Neural cell (in vitro differentiated cells): ENCODE data around the gene SLC38A9. TPM values are rescaled to one million over a fixed set of nuclear protein-coding genes. Genes with fewer than 3 reads are reported as not detected.

Experiments used
- H2AFZ ChIP-seq: fragments of 200-600, 300-800 bp; sonication (generic), shearing (Covaris generic); 2 replicates; pipeline ENCODE4 v1.6.0; 2014; ENCODE audit warnings: low read depth, mild to moderate bottlenecking, antibody characterized with exemption, low read length, moderate library complexity
- H3F3A ChIP-seq: fragments of 200-600 bp; shearing (Covaris generic); 2 replicates; pipeline ENCODE4 v1.6.1; 2016; ENCODE audit warnings: mild to moderate bottlenecking, moderate library complexity, mixed read lengths, antibody characterized with exemption, low read length; ENCODE audit not compliant: insufficient read depth, poor library complexity, severe bottlenecking
- H3K27ac ChIP-seq: fragments of 200-600, 300-800 bp; sonication (generic), shearing (Covaris generic); 2 replicates; pipeline ENCODE4 v1.5.1; 2014; ENCODE audit warnings: mild to moderate bottlenecking, low read length, moderate library complexity
- H3K27me3 ChIP-seq: fragments of 300-800, 200-600 bp; sonication (generic), shearing (Covaris generic); 2 replicates; pipeline ENCODE4 v1.6.0; 2014; ENCODE audit warnings: mild to moderate bottlenecking, low read depth, low read length, moderate library complexity; ENCODE audit not compliant: insufficient read depth
- H3K36me3 ChIP-seq: fragments of 300-800, 200-600 bp; sonication (generic), shearing (Covaris generic); 2 replicates; pipeline ENCODE4 v1.5.1; 2014; ENCODE audit warnings: mild to moderate bottlenecking, antibody characterized with exemption, low read length, moderate library complexity; ENCODE audit not compliant: insufficient read depth
- H3K4me2 ChIP-seq: fragments of 300-800, 200-600 bp; sonication (generic), shearing (Covaris generic); 2 replicates; pipeline ENCODE4 v1.6.0; 2014; ENCODE audit warnings: mild to moderate bottlenecking, low read length
- H3K4me3 ChIP-seq: fragments of 300-800, 200-600 bp; sonication (generic), shearing (Covaris generic); 2 replicates; pipeline ENCODE4 v1.5.1; 2014; ENCODE audit warnings: mild to moderate bottlenecking, low read length, moderate library complexity
- H3K79me2 ChIP-seq: fragments of 200-600 bp; shearing (Covaris generic); replicated peaks from 2 replicates; pipeline ENCODE4 v1.6.0; 2014; ENCODE audit warnings: mild to moderate bottlenecking, low read length, moderate library complexity; ENCODE audit not compliant: insufficient read depth
- H3K9ac ChIP-seq: fragments of 300-800, 200-600 bp; sonication (generic), shearing (Covaris generic); 2 replicates; pipeline ENCODE4 v1.6.1; 2016; ENCODE audit warnings: mild to moderate bottlenecking, low read length, mixed read lengths
- H3K9me2 ChIP-seq: fragments of 200-600 bp; shearing (Covaris generic); 2 replicates; pipeline ENCODE4 v1.6.1; 2016; ENCODE audit warnings: mild to moderate bottlenecking, low read length, mixed read lengths; ENCODE audit not compliant: insufficient read depth
- H3K9me3 ChIP-seq: fragments of 200-600, 300-800 bp; sonication (generic), shearing (Covaris generic); 2 replicates; pipeline ENCODE4 v1.6.1; 2016; ENCODE audit warnings: mild to moderate bottlenecking, mixed run types, low read length, moderate library complexity, mixed read lengths
- H4K20me1 ChIP-seq: fragments of 200-600 bp; shearing (Covaris generic); 2 replicates; pipeline ENCODE4 v1.6.1; 2016; ENCODE audit warnings: mild to moderate bottlenecking, mixed run types; ENCODE audit not compliant: insufficient read depth
- EP300 ChIP-seq: fragments of 450-650 bp; conservative IDR thresholded peaks from 2 replicates; pipeline ENCODE4 v1.6.1; 2014; ENCODE audit warnings: antibody characterized with exemption, mild to moderate bottlenecking, moderate library complexity; ENCODE audit not compliant: poor library complexity, severe bottlenecking
- EZH2 ChIP-seq: fragments of 200-600, 300-800 bp; shearing (Covaris generic), sonication (generic); IDR thresholded peaks from 2 replicates; pipeline ENCODE4 v1.6.1; 2014; ENCODE audit warnings: antibody characterized with exemption, low read length, borderline replicate concordance, mild to moderate bottlenecking; ENCODE audit not compliant: insufficient read depth, poor library complexity, severe bottlenecking
- MXI1 ChIP-seq: fragments of 450-650 bp; conservative IDR thresholded peaks from 2 replicates; pipeline ENCODE4 v1.6.1; 2014; ENCODE audit warnings: antibody characterized with exemption, mild to moderate bottlenecking; ENCODE audit not compliant: poor library complexity, severe bottlenecking
- POLR2AphosphoS5 ChIP-seq: IDR thresholded peaks from 2 replicates; pipeline ENCODE4 v1.6.1; 2012
- RAD21 ChIP-seq: fragments of 450-650 bp; conservative IDR thresholded peaks from 2 replicates; pipeline ENCODE4 v1.6.1; 2014; ENCODE audit warnings: antibody characterized with exemption, mild to moderate bottlenecking, moderate library complexity
- REST ChIP-seq: IDR thresholded peaks from 2 replicates; pipeline ENCODE4 v1.6.1; 2012; ENCODE audit warnings: borderline replicate concordance
- SMC3 ChIP-seq: fragments of 450-650 bp; conservative IDR thresholded peaks from 2 replicates; pipeline ENCODE4 v1.6.1; 2014; ENCODE audit warnings: antibody characterized with exemption, mild to moderate bottlenecking, moderate library complexity; ENCODE audit not compliant: poor library complexity
- TAF1 ChIP-seq: IDR thresholded peaks from 2 replicates; pipeline ENCODE4 v1.6.1; 2012; ENCODE audit warnings: low read depth
- polyA plus RNA-seq: library from polyadenylated mRNA; depleted of rRNA; stranded (reverse); fragments of >200 nt; gene quantifications from 2 replicates; pipeline ENCODE4 v1.2.3, GENCODE V29; 2014
- TF ChIP-seq, protein P1 (sequence below): fragments of 450-650 bp; IDR thresholded peaks from 2 replicates; pipeline ENCODE4 v1.5.1; 2014; ENCODE audit warnings: antibody characterized with exemption, mild to moderate bottlenecking, moderate library complexity; ENCODE audit not compliant: poor library complexity, severe bottlenecking

Gene SLC38A9
- polyA plus RNA-seq, 1 donor from 2014 or later, result 44.5 TPM

GRCh38 chr5:55732585-55732984, 20.5 kb upstream of the SLC38A9 start:
- Histone ChIP-seq H3K27me3 (no peaks in the 10 kb centered on the region), H3K27ac (no peak overlapping the region), H3K79me2 (no peaks in the 10 kb centered on the region), H3K4me3 (no peak overlapping the region), H3K9me2 (no peaks in the 10 kb centered on the region), H3K36me3 (no peaks in the 10 kb centered on the region), H2AFZ (no peak overlapping the region), H3K9me3 (no peaks in the 10 kb centered on the region), H3K4me2 (no peak overlapping the region), H4K20me1 (no peaks in the 10 kb centered on the region), H3F3A (no peaks in the 10 kb centered on the region), H3K9ac (no peak overlapping the region)
- TF ChIP-seq, protein P1, sequence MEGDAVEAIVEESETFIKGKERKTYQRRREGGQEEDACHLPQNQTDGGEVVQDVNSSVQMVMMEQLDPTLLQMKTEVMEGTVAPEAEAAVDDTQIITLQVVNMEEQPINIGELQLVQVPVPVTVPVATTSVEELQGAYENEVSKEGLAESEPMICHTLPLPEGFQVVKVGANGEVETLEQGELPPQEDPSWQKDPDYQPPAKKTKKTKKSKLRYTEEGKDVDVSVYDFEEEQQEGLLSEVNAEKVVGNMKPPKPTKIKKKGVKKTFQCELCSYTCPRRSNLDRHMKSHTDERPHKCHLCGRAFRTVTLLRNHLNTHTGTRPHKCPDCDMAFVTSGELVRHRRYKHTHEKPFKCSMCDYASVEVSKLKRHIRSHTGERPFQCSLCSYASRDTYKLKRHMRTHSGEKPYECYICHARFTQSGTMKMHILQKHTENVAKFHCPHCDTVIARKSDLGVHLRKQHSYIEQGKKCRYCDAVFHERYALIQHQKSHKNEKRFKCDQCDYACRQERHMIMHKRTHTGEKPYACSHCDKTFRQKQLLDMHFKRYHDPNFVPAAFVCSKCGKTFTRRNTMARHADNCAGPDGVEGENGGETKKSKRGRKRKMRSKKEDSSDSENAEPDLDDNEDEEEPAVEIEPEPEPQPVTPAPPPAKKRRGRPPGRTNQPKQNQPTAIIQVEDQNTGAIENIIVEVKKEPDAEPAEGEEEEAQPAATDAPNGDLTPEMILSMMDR, result no peak
- no peak for TF ChIP-seq EZH2
- TF ChIP-seq REST, result no peak

DNA sequence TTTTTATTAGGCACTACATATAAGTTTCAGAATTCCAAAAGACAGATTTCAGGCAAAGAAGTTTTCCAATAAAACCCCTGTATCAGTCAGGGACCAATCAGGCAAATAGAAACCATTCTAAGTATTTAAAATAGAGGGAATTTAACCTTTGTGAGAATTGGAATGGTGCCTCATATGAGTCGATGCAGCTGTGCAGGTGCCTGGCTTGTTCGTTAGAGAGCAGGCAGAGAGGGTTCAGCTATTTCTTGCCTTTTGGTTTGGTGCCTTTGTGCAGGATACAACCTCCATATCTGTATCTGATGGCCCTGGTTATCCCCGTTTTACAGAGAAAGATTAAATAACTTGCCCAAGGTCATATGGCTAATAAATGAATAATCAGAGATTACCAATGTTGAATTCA, 19.7 kb upstream of the SLC38A9 start:
- TF ChIP-seq MXI1 (no peak), SMC3 (no peak), EZH2 (no peak), EP300 (no peak), RAD21 (no peak), REST (no peak), POLR2AphosphoS5 (no peak), TAF1 (no peak)
- TF ChIP-seq, protein P1, result no peak
- no peaks in the 10 kb centered on the region for H3K9me3 ChIP-seq
- H3K79me2 ChIP-seq, result no peaks in the 10 kb centered on the region
- H3K27me3 ChIP-seq, result no peaks in the 10 kb centered on the region
- no peak overlapping the region for H3K9ac ChIP-seq
- no peaks in the 10 kb centered on the region for H4K20me1 ChIP-seq
- H2AFZ ChIP-seq, result no peak overlapping the region
- no peak overlapping the region for H3K4me2 ChIP-seq
- H3F3A ChIP-seq, result no peaks in the 10 kb centered on the region
- no peak overlapping the region for H3K4me3 ChIP-seq
- H3K9me2 ChIP-seq, result no peaks in the 10 kb centered on the region
- no peaks in the 10 kb centered on the region for H3K36me3 ChIP-seq
- H3K27ac ChIP-seq, result no peak overlapping the region
